Measurements from ENCODE around the gene COL7A1.

The COL7A1 gene

DNA sequence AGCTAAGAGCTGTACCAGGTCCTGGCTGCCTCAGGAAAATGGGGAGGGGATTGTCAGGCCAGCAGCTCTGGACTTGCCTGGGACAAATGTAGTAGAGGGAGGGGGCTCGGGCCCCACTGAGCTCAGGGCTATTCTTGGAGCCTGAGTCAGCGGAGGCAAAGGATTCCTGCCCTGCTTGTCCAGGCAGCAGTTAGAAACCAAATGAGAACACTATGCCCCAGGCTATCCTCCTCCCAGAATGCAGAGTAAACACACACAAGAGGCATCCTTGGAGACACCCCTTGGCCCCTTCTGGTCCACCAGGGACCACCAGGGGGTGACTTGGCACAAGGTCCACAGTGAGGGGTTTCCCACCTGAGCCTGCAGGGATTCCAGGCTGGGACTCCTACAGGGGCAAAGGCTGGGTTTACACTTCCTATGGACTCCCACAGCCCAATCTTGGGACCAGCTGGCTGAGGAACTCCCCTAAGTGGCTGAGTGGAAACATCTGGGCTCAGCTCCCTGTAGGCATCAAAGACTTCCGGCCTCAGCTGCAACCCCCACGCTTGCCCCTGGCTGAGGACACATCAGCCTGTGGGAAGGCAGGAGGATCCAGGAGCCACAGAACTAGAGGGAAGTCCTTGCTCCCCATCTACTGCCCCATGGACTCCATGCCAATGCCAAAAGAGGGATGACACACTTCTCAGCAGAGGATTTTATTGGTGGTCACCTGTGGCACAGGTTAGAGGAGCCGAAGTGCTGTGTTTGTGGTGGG lies 3.4 kb upstream of the COL7A1 start:
- H3K4me1 ChIP-seq (ENCODE audit: control insufficient read depth, insufficient read depth, low read length), result peaks cover 48% of the 10 kb centered on the region

DNA sequence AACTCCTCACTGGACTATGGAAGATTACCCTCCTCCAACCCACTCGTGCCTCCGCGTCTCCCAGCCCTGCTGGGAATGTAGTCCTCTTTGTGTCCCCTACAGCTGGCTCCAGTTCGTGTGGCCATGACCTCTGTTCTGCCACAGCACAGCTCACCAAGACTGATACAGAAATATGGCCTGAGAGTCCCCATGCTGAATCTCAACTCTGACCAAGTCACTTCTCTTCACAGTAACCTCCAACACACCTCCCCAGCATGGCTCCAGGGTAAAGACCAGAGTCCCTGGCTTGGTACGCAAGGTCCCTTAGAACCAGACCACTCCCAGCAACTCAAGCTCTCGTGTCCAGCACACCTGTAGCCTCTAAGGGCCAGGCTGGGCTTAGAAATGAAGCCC lies 2.3 kb upstream of the COL7A1 start:
- H3K27me3 ChIP-seq (ENCODE audit: control insufficient read depth, insufficient read depth, low read length), result peaks cover 7% of the 10 kb centered on the region; the same call in 1 of the 2 replicates
- H3K27ac ChIP-seq (ENCODE audit: low read depth, low read length), result no peak overlapping the region; the same call in 1 of the 2 replicates
- H3K4me3 ChIP-seq (ENCODE audit: low read depth, low read length), result no peak overlapping the region
- H3K9ac ChIP-seq (ENCODE audit: low read length), result peak overlapping the region; percentile 58
- H3K9me3 ChIP-seq (ENCODE audit: control insufficient read depth, insufficient read depth, low read depth, low read length), result no peaks in the 10 kb centered on the region
- H3K4me1 ChIP-seq (ENCODE audit: control insufficient read depth, insufficient read depth, low read length), result peaks cover 51% of the 10 kb centered on the region
- peaks cover 68% of the 10 kb centered on the region for H3K36me3 ChIP-seq (ENCODE audit: control insufficient read depth, insufficient read depth, low read length)

More for the DNA sequence above, 3.4 kb upstream of the COL7A1 start:
- H3K27me3 ChIP-seq (ENCODE audit: control insufficient read depth, insufficient read depth, low read length), result peaks cover 7% of the 10 kb centered on the region; the same call in 1 of the 2 replicates
- H3K9ac ChIP-seq (ENCODE audit: low read length), result peak overlapping the region; percentile 29
- H3K4me3 ChIP-seq (ENCODE audit: low read depth, low read length), result no peak overlapping the region
- H3K36me3 ChIP-seq (ENCODE audit: control insufficient read depth, insufficient read depth, low read length), result peaks cover 68% of the 10 kb centered on the region
- H3K9me3 ChIP-seq (ENCODE audit: control insufficient read depth, insufficient read depth, low read depth, low read length), result no peaks in the 10 kb centered on the region
- peak overlapping the region; percentile 68; the same call in 1 of the 2 replicates for H3K27ac ChIP-seq (ENCODE audit: low read depth, low read length)

DNA sequence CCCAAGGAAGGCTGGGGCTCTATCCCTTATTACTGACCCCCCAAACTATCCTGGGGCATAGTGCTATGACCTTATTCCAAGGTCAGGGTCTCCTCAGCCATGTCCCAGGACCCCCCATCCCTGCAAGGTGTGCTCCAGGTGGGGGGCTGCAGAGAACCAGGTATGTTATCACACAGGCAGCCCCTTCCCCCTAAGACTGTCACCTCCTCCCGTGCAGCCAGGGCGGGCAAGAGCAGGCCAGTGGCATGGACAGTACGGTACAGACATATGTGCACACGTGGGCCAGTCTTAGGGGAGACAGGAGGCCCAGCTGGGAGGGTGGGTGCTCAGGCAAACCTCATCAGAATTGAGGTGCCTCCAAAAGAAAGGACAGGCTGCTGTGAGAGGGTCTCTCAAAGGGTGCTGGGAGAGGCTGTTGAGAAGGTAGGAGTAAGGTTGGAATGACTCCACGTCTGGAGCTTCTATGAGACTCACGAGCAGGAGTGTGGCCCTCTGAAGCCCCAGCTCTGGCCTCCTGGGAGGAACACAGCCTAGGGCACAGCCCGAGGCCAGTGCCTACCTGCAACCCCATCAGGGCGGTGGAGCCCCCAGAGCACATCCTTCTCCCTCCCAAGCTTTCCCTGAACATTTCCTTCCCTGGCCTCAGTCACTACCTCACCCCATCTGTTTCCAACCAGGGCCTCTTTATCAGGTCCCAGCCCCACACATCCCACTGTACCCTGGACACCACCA lies 1.7 kb upstream of the COL7A1 start:
- Histone ChIP-seq H3K9ac (ENCODE audit: low read length) (peak overlapping the region; percentile 58), H3K4me3 (ENCODE audit: low read depth, low read length) (no peak overlapping the region), H3K36me3 (ENCODE audit: control insufficient read depth, insufficient read depth, low read length) (peaks cover 70% of the 10 kb centered on the region), H3K27me3 (ENCODE audit: control insufficient read depth, insufficient read depth, low read length) (peaks cover 7% of the 10 kb centered on the region; the same call in 1 of the 2 replicates), H3K9me3 (ENCODE audit: control insufficient read depth, insufficient read depth, low read depth, low read length) (no peaks in the 10 kb centered on the region), H3K4me1 (ENCODE audit: control insufficient read depth, insufficient read depth, low read length) (peaks cover 51% of the 10 kb centered on the region), H3K27ac (ENCODE audit: low read depth, low read length) (peak overlapping the region; percentile 53; the same call in 1 of the 2 replicates)

DNA sequence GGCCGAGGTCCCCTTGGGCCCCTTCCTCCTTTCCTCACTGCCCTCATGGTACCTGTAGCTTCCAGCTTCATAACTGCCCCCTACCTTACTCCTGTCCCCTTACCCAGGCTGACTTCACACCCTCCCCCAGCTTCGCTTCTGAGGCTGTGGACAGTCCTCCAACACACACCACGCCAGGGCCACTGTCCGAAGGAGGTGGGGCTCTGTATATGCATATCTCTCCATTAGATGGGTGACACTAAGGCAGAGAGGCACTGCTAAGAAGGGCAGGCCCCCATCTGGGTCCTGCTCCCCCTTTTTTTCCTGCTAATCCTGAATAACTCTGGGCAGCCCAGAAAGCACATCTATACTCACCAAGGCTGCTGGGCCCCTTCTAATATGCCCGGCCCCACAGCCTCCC lies 1.0 kb upstream of the COL7A1 start:
- Histone ChIP-seq H3K27ac (ENCODE audit: low read depth, low read length) (peak overlapping the region; percentile 53; the same call in 1 of the 2 replicates), H3K9ac (ENCODE audit: low read length) (peak overlapping the region; percentile 58), H3K36me3 (ENCODE audit: control insufficient read depth, insufficient read depth, low read length) (peaks cover 70% of the 10 kb centered on the region), H3K27me3 (ENCODE audit: control insufficient read depth, insufficient read depth, low read length) (peaks cover 7% of the 10 kb centered on the region; the same call in 1 of the 2 replicates), H3K4me3 (ENCODE audit: low read depth, low read length) (peak overlapping the region; percentile 68; the same call in 1 of the 2 replicates), H3K9me3 (ENCODE audit: control insufficient read depth, insufficient read depth, low read depth, low read length) (no peaks in the 10 kb centered on the region), H3K4me1 (ENCODE audit: control insufficient read depth, insufficient read depth, low read length) (peaks cover 51% of the 10 kb centered on the region)

DNA sequence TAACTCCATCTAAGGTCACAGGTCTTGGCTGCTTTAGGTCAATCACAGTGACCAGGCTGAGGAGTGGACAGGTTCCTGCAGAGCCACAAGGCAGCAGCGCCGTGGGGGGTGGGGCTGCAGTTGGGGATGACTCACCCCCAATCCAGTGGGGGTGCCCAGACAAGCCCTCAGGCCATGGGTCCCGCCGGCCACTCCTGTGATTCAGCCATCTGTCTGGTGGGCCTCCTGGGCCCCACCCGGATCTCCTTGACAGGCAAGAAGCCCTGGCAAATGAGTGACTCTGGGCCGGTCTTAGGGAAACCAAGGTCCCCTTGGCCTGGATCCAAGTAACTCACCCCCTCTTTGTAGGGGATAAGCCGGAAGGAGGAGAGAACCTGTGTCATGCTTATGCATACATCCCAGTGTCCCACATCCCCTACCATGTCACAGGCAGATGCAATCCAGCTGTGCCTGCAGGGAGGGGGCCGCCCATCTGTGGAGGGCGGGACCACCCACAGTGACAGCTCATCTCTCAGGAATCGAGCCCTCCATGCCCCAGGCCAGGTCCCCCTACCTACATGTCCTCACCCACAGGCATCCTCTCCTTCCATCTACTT lies 495 bp upstream of the COL7A1 start:
- Histone ChIP-seq H3K27ac (ENCODE audit: low read depth, low read length) (peak overlapping the region; percentile 86; the same call in 1 of the 2 replicates), H3K4me3 (ENCODE audit: low read depth, low read length) (peak overlapping the region; percentile 68; the same call in 1 of the 2 replicates), H3K36me3 (ENCODE audit: control insufficient read depth, insufficient read depth, low read length) (peaks cover 70% of the 10 kb centered on the region), H3K27me3 (ENCODE audit: control insufficient read depth, insufficient read depth, low read length) (peaks cover 7% of the 10 kb centered on the region; the same call in 1 of the 2 replicates), H3K9me3 (ENCODE audit: control insufficient read depth, insufficient read depth, low read depth, low read length) (no peaks in the 10 kb centered on the region), H3K9ac (ENCODE audit: low read length) (peak overlapping the region; percentile 58), H3K4me1 (ENCODE audit: control insufficient read depth, insufficient read depth, low read length) (peaks cover 51% of the 10 kb centered on the region)

DNA sequence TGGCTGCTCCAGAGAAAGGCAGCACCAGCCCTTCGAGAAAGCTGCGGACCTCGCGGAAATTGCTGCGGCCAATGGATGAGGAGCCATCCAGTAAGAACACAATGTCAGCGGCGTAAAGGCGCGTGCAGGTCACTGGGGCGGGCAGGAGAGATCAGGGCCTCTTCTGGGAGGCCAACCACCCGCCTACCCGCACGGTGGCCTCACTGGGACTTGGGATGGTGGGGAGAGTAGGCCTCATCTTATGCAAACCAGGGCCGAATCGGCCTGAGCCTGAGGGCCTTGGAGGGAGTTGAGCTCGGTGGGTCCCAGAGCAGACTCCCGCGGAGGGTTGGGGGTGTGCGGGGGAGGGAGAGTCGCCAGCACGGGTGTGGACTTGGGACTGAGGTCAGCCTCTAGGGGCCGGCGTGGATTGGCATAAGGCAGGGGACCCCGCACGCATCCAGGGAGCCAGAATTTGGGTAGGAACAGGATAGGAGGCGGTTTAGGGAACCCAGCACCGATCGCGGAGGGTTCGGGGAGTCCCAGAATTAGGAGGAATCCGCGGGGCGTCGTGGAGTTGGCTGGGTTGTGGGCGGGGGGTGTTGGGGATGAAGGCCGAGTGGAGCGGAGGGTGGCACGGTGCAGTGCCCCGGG lies 596 bp downstream of the COL7A1 start:
- H3K27me3 ChIP-seq (ENCODE audit: control insufficient read depth, insufficient read depth, low read length), result peaks cover 7% of the 10 kb centered on the region; the same call in 1 of the 2 replicates
- H3K9me3 ChIP-seq (ENCODE audit: control insufficient read depth, insufficient read depth, low read depth, low read length), result no peaks in the 10 kb centered on the region
- H3K36me3 ChIP-seq (ENCODE audit: control insufficient read depth, insufficient read depth, low read length), result peaks cover 70% of the 10 kb centered on the region
- H3K4me1 ChIP-seq (ENCODE audit: control insufficient read depth, insufficient read depth, low read length), result peaks cover 51% of the 10 kb centered on the region
- H3K9ac ChIP-seq (ENCODE audit: low read length), result peak overlapping the region; percentile 97
- peak overlapping the region; percentile 86; the same call in 1 of the 2 replicates for H3K27ac ChIP-seq (ENCODE audit: low read depth, low read length)
- peak overlapping the region; percentile 68 for H3K4me3 ChIP-seq (ENCODE audit: low read depth, low read length)

DNA sequence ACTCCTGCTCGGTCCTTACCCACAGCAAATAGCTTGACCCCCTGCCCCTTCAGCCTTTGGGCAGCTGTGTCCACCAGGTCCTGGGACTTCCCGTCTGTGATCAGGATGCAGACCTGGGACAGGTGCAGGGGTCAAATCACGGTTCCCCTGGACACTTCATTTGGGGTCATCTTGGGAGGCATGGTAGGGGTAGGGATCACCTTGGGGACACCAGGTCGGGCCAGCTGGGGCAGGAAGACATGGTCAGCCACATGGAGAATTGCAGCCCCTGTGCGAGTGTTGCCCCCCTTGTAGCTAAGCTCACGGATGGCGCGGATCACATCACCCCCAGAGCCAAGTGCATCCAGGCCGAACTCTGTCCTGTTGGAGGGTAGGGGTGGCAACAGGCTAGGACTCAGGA lies 1.8 kb downstream of the COL7A1 start:
- H3K27me3 ChIP-seq (ENCODE audit: control insufficient read depth, insufficient read depth, low read length), result peaks cover 7% of the 10 kb centered on the region; the same call in 1 of the 2 replicates
- peak overlapping the region; percentile 97 for H3K9ac ChIP-seq (ENCODE audit: low read length)
- no peaks in the 10 kb centered on the region for H3K9me3 ChIP-seq (ENCODE audit: control insufficient read depth, insufficient read depth, low read depth, low read length)
- H3K4me3 ChIP-seq (ENCODE audit: low read depth, low read length), result peak overlapping the region; percentile 68; the same call in 1 of the 2 replicates
- H3K27ac ChIP-seq (ENCODE audit: low read depth, low read length), result no peak overlapping the region
- peaks cover 40% of the 10 kb centered on the region for H3K4me1 ChIP-seq (ENCODE audit: control insufficient read depth, insufficient read depth, low read length)
- H3K36me3 ChIP-seq (ENCODE audit: control insufficient read depth, insufficient read depth, low read length), result peaks cover 68% of the 10 kb centered on the region

DNA sequence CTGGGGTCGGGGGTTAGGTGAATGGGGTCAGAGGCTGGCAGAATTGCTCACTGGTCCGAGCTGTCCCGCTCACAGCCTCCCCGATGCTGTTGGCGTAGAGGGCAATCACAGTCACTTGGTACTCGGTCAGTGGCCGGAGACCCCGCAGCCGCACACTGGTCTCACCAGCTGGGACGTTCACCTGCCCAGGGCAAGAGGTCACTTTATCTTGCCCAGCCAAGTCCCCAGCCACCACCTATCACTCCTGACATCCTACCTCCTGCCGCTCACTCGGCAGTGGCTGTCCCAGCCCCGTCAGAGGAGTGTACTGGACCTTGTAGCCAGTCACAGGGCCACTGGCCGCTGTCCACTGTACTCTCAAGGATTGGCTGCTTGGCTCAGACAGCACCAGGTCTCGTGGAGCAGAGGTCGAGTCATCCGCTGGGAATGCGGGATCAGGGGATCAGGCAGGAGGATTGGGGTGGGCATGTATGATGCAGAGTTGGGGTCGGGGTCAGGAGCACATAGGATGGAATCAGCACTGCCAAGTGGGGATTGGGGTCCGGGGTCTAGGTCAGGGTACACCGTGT lies 2.5 kb downstream of the COL7A1 start:
- no peaks in the 10 kb centered on the region for H3K9me3 ChIP-seq (ENCODE audit: control insufficient read depth, insufficient read depth, low read depth, low read length)
- peaks cover 32% of the 10 kb centered on the region for H3K4me1 ChIP-seq (ENCODE audit: control insufficient read depth, insufficient read depth, low read length)
- H3K27ac ChIP-seq (ENCODE audit: low read depth, low read length), result no peak overlapping the region
- peaks cover 7% of the 10 kb centered on the region; the same call in 1 of the 2 replicates for H3K27me3 ChIP-seq (ENCODE audit: control insufficient read depth, insufficient read depth, low read length)
- H3K36me3 ChIP-seq (ENCODE audit: control insufficient read depth, insufficient read depth, low read length), result peaks cover 67% of the 10 kb centered on the region
- no peak overlapping the region for H3K4me3 ChIP-seq (ENCODE audit: low read depth, low read length)
- H3K9ac ChIP-seq (ENCODE audit: low read length), result peak overlapping the region; percentile 97

DNA sequence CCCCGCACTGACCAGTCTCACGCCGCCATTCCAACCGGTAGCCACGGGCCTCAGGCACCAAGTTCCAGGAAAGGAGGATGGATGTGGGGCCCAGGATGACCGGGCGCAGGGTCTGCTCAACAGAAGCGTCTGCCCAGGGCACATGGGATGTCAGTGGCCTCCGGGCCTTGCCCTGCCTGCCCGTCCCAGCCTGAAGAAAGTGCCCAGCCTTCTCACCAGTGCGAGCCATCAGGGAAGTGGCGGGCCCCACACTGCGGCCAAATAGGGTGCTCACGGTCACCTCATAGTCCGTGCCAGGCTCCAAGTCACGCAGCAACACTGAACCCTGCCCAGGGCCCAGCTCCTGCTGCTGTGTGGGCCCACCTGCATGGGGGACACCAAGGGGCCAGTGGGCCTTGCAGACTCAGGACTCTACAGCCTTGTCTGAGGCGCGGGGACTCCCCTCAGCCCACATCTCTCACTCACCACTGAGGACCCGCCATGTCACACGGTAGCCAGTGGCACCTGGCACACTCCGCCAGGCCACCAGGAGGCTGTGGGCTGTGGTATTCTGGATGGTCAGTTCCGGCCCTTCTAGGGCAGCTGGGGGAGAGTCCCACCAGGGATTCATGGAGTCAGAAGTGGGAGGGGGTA lies 3.1 kb downstream of the COL7A1 start:
- Histone ChIP-seq H3K9ac (ENCODE audit: low read length) (no peak overlapping the region), H3K9me3 (ENCODE audit: control insufficient read depth, insufficient read depth, low read depth, low read length) (no peaks in the 10 kb centered on the region), H3K36me3 (ENCODE audit: control insufficient read depth, insufficient read depth, low read length) (peaks cover 67% of the 10 kb centered on the region), H3K4me1 (ENCODE audit: control insufficient read depth, insufficient read depth, low read length) (peaks cover 29% of the 10 kb centered on the region), H3K27ac (ENCODE audit: low read depth, low read length) (no peak overlapping the region), H3K4me3 (ENCODE audit: low read depth, low read length) (no peak overlapping the region), H3K27me3 (ENCODE audit: control insufficient read depth, insufficient read depth, low read length) (peaks cover 7% of the 10 kb centered on the region; the same call in 1 of the 2 replicates)

DNA sequence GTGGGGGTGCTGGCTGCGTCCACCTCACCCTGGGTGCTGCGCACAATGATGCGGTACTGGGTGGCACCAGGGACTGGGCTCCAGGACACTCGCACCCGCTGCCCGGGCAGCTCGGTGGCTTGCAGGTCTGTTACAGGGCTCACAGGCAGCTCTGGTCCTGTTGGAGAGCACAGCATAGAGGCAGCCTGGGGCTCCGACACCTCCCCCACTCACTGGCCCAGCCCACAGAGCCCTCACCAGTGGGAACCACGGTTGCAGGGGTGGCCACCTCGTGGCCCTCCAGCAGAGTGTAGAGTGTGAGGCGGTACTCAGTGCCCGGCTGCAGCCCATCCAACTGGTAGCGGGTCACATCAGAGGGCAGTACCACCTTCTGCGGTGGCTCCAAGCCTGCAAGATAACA lies 3.7 kb downstream of the COL7A1 start:
- no peaks in the 10 kb centered on the region for H3K9me3 ChIP-seq (ENCODE audit: control insufficient read depth, insufficient read depth, low read depth, low read length)
- no peak overlapping the region for H3K4me3 ChIP-seq (ENCODE audit: low read depth, low read length)
- peaks cover 7% of the 10 kb centered on the region; the same call in 1 of the 2 replicates for H3K27me3 ChIP-seq (ENCODE audit: control insufficient read depth, insufficient read depth, low read length)
- H3K4me1 ChIP-seq (ENCODE audit: control insufficient read depth, insufficient read depth, low read length), result peaks cover 24% of the 10 kb centered on the region
- H3K36me3 ChIP-seq (ENCODE audit: control insufficient read depth, insufficient read depth, low read length), result peaks cover 68% of the 10 kb centered on the region
- H3K27ac ChIP-seq (ENCODE audit: low read depth, low read length), result no peak overlapping the region
- no peak overlapping the region for H3K9ac ChIP-seq (ENCODE audit: low read length)

All from HUES6 (cell line).